ENCODE measurements around the gene MST1.

Gene MST1

GRCh38 chr3:49717959-49718857 is 28.9 kb upstream of the MST1 start:
- peak; percentile 65 for DNase-seq

- DNase-seq, result no peak
Measured at GRCh38 chr3:49717211-49717958, 28.1 kb upstream of the MST1 start.

GRCh38 chr3:49716691-49717210 is 27.5 kb upstream of the MST1 start:
- DNase-seq, result no peak

- no peak for DNase-seq
Measured at GRCh38 chr3:49716169-49716568, 26.9 kb upstream of the MST1 start.

- no peak for DNase-seq
Measured at GRCh38 chr3:49715611-49716121, 26.4 kb upstream of the MST1 start.

DNA sequence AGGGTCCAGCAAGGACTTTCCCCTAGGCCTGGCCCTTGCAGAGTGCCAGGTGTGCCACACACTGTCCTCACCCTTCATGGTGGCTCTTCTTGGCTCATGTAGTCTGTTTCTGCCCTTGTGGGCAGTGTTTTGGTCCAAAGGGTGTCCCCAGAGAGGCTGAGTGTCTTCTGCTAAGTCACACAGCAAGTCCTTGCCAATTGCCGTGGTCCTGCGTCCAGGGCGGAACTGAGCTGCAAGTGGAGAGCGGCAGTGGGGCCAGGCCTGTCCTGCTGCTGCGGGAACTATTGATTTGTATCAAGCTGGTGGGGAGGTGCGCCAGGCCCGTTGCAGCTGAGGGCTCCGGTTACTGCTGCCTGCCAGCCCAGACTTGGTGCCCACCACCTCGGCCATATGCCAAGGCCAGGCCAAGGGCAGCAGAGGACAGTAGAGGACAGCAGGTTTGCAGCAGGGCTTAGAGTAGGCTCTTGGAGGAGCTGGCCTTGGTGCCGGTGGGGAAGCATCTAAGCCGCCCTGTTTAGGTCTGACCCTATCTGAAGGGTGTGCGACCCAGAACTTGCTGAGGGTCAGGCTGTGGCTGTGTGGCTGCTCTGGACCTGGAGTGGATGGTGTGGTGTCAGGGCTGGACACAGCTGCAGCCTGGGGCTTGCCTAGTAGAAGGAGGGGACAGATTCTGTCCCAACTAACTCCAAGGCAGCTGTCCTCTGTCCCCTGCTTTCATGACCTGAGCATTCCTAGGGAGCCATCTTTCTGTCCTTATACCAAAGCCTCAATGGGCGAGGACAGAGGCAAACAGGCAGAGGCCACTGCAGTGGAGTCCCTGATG is 25.7 kb upstream of the MST1 start:
- DNase-seq, result no peak

DNA sequence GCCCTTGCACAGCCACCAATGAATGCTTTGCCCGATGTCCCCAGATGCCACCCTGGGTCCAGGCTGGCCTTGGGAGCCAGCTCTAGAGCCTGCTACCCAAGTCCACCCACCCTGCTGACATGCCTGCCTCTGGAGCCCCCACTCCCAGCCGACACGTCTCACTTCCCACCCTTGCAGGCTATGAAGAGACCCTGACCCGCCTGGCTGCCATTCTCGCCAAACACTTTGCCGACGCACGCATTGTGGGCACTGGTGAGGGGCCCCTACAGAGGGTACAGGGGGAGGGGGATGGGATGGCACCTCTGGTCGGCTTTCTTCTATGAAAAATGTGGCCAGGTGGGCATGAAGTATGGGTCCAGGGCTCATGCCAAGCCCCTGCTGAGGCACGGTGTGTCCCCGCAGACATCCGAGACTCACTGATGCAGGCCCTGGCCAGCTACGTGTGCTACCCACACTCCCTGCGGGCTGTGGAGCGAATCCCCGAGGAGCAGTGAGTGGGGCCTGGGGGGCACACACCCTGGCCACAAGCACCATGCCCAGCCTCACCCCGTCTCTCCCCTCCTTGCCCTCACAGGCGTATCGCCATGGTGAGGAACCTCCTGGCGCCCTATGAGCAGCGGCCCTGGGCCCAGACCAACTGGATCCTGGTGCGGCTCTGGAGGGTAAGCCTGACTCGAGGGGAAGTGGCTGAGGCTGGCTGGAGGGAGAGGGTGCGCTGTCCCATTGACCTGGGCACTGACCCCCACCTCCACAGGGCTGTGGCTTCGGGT is 24.2 kb upstream of the MST1 start:
- no peak for DNase-seq

DNA sequence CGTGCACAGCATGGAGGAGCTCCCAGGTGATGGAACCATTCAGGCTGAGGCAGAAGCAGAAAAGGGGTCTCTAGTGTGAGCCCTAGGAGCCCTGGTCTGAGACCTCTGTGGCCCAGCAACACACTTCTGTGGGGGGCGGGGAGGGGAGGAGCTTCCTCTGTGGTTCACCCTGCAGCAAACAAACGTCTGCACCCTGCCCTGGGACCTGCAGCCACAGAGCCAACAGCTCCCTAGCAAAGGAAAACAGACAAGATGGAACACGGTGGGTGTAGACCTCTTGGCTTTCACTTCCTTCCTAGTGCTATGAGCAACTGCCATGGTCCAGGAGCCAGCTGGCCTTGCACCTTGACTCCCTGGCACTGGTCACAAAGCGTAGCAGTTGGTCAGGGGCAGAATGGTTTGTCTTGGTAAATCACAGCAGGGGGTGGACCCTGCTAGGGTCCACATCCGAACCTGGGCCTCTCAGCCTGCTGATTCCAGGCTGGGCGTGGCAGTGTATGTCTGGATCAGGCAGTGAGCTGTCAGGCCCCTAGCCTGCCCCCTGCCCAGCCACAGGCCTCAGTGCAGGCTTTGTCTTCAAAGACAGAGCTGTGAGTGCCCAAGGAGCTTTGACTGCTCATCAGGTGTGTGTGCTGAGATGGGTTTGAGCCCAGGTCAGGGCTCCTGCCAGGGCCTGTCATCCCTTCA is 23.5 kb upstream of the MST1 start:
- no peak for DNase-seq

GRCh38 chr3:49712166-49712565 is 22.9 kb upstream of the MST1 start:
- no peak for DNase-seq

DNA sequence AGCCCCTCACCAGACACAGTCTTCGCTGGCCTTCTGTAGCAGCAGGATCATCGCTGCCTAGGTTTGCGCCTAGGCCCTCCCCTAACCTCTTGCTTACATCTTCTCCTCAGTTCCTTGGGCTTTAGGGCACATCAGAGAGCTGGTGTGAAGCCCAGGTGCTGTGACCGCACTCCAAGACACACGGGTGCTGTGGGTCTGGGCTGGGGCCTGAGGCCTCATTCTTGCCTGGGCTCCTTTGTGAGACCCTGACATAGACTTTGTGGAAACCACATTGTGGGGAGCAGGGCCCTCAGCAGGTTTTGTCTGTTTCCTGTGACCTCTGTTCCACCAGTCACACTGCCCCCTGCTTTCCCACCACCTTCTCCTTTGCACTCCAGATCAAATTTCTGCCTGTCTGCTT is 22.2 kb upstream of the MST1 start:
- DNase-seq, result no peak

DNA sequence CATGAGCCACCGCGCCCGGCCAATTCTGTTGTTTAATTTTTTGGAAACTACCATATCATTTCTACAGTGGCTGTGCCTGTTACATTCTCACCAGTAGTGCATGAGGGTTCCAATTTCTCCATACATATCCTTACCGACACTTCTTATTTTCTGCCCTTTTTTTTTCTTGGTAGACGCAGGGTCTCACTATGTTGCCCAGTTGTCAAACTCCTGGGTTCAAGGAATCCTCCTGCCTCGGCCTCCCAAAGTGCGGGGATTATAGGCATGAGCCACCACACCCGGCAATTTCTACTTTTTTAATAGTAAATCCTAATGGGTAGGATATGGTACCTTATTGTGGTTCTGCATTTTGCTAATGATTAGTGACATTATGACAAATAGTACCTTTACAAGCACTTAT is 20.6 kb upstream of the MST1 start:
- DNase-seq, result no peak

DNA sequence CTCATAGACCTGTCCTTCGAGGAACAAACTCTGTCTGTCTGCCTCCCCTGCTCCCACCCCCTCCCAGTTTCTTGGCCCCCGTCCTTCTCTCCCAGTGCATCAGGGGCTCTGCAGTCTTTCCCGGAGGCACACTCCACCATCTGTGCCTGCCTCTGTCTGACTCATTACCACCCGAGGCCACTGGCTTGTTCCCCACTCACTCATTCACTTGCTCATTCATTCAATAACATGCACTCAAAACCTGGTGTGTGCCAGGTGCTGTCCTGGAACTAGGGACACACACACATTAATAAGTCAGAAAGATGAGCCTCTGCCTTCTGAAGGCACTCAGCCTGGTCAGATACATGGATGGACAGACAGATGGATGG is 17.8 kb upstream of the MST1 start:
- DNase-seq, result no peak

DNA sequence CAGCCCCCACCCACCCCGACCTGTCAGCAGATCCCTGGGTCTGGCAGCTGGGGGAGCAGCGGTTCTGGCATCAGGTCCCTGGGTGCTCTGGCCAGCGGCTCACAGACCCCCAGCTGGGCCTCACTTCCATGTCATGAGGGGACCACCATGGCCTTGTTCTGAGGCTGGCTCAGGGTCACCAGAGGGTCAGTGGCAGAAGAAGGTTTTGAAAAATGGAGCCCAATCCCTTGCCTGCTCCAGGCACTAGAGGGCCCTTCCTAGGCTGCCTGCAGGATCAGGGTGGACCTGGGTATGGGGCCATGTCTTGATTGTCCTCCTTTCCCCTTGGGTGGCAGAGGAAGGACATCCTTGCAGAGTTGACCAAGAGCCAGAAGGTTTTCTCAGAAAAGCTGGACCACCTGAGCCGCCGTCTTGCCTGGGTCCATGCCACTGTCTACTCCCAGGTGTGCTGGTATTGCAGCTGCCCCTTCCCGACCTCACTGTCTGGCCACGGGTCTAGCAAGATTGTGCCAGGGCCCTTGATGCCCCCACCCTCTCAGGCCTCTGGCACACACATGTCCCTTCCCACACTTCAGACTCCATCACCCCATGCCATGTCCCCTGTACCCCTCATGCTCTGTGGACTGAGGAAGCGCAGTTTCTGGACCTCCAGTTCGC is 17.3 kb upstream of the MST1 start:
- no peak for DNase-seq

- DNase-seq, result no peak
Measured at GRCh38 chr3:49705390-49705960, 16.2 kb upstream of the MST1 start.

DNA sequence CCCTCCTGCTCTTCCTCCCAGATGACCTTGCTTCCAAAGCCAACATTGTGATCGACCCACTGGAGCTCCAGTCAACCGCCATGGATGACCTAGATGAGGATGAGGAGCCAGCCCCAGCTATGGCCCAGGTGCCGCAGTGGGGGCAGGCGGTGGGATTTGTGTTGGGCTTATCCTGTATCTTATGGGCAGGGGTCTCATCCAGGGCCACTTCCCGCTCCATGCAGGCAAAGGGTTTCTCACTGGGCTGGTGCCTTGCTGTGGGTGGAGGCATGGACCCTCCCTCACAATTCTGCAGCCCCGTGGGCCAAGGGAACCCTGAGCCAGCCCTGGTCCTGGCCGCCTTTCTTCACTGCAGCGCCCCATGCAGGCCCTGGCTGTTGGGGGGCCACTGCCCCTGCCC is 15.4 kb upstream of the MST1 start:
- no peak for DNase-seq

- no peak for DNase-seq
Measured at GRCh38 chr3:49703956-49704355, 14.7 kb upstream of the MST1 start.

- DNase-seq, result peak; percentile 63
Measured at GRCh38 chr3:49703443-49703927, 14.2 kb upstream of the MST1 start.

- DNase-seq, result no peak
Measured at GRCh38 chr3:49702672-49703071, 13.4 kb upstream of the MST1 start.

DNA sequence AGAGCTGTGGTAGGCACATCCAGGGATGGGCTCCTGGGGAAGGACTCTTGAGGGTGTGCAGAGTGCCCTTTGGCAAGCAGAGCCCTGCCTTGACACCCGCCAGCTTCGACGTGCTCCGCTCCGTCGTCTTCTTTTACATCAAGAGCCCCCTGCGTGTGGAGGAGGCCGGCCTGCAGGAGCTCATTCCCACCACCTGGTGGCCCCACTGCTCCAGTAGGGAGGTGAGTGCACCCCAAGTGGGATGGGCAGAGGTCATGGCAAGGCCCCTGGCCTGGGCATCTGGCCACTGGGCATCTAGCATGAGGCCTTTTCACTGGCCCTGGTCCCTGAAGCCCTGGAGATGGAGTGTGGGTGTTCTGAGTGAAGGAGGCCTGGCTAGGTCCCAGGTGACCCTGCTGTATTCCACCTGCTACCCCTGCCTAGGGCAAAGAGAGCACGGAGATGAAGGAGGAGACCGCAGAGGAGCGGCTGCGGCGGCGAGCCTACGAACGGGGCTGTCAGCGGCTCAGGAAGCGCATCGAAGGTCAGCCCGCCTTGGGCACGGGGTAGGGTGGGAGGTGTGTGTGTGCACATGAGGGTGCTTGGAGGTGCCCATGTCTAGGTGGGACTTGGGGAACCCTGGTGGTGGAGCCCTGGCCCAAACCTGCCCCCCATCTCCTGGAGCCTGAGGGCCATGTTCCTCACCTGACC is 12.3 kb upstream of the MST1 start:
- peak; percentile 8 for DNase-seq
